H9 (cell line): Measurements from ENCODE around the gene MYO5C. TPM values are rescaled to one million over a fixed set of nuclear protein-coding genes. Genes with fewer than 3 reads are reported as not detected.

Experiments
- DNase-seq: peaks from one replicate; pipeline ENCODE4 v3.0.0-alpha.2; 2017
- H2AFZ ChIP-seq: one replicate; pipeline ENCODE4 v1.6.1; 2013; ENCODE audit warnings: mild to moderate bottlenecking, low read length, control low read depth, moderate library complexity
- H2AK5ac ChIP-seq: 2 replicates; pipeline ENCODE4 v1.6.1; 2013; ENCODE audit warnings: low read length, control low read depth, mixed read lengths; ENCODE audit not compliant: insufficient read length
- H2BK120ac ChIP-seq: one replicate; pipeline ENCODE4 v1.6.1; 2013; ENCODE audit warnings: low read depth, mild to moderate bottlenecking, low read length, control low read depth, inconsistent platforms; ENCODE audit not compliant: poor library complexity, severe bottlenecking
- H2BK12ac ChIP-seq: 2 replicates; pipeline ENCODE4 v1.6.1; 2013; ENCODE audit warnings: low read length, control low read depth, mixed read lengths, low read depth; ENCODE audit not compliant: insufficient read length
- H2BK15ac ChIP-seq: 2 replicates; pipeline ENCODE4 v1.6.1; 2013; ENCODE audit warnings: low read depth, low read length, control low read depth
- H2BK20ac ChIP-seq: one replicate; pipeline ENCODE4 v1.6.1; 2013; ENCODE audit warnings: low read depth, mild to moderate bottlenecking, low read length, control low read depth, inconsistent platforms; ENCODE audit not compliant: poor library complexity, severe bottlenecking
- H2BK5ac ChIP-seq: 2 replicates; pipeline ENCODE4 v1.6.1; 2013; ENCODE audit warnings: low read length, control low read depth, mixed read lengths; ENCODE audit not compliant: insufficient read length
- H3K14ac ChIP-seq: 2 replicates; pipeline ENCODE4 v1.6.1; 2013; ENCODE audit warnings: low read length, control low read depth; ENCODE audit not compliant: insufficient read depth
- H3K18ac ChIP-seq: 2 replicates; pipeline ENCODE4 v1.6.1; 2013; ENCODE audit warnings: low read depth, mild to moderate bottlenecking, mixed read lengths, low read length, control low read depth; ENCODE audit not compliant: insufficient read length
- H3K23ac ChIP-seq: 2 replicates; pipeline ENCODE4 v1.6.1; 2013; ENCODE audit warnings: low read length, control low read depth, mixed read lengths, low read depth; ENCODE audit not compliant: insufficient read length
- H3K23me2 ChIP-seq: 2 replicates; pipeline ENCODE4 v1.6.1; 2013; ENCODE audit warnings: low read depth, mild to moderate bottlenecking, mixed read lengths, low read length, control low read depth; ENCODE audit not compliant: insufficient read length, poor library complexity, severe bottlenecking
- H3K27ac ChIP-seq: 2 replicates; pipeline ENCODE4 v1.5.1; 2013; ENCODE audit warnings: low read length, control low read depth, mixed read lengths, low read depth; ENCODE audit not compliant: insufficient read length
- H3K27me3 ChIP-seq: 2 replicates; pipeline ENCODE4 v1.6.1; 2013; ENCODE audit warnings: low read length, control low read depth, inconsistent platforms; ENCODE audit not compliant: insufficient read depth
- H3K4ac ChIP-seq: 2 replicates; pipeline ENCODE4 v1.6.1; 2013; ENCODE audit warnings: low read depth, mild to moderate bottlenecking, control low read depth, inconsistent platforms, low read length, moderate library complexity
- H3K4me1 ChIP-seq: 2 replicates; pipeline ENCODE4 v1.6.1; 2013; ENCODE audit warnings: low read length, control low read depth, inconsistent platforms; ENCODE audit not compliant: insufficient read depth
- H3K4me2 ChIP-seq: 2 replicates; pipeline ENCODE4 v1.6.1; 2013; ENCODE audit warnings: low read length, control low read depth, mixed read lengths; ENCODE audit not compliant: insufficient read length, insufficient read depth
- H3K56ac ChIP-seq: 2 replicates; pipeline ENCODE4 v1.6.1; 2013; ENCODE audit warnings: low read depth, mild to moderate bottlenecking, mixed read lengths, low read length, control low read depth; ENCODE audit not compliant: insufficient read length
- H3K79me1 ChIP-seq: 2 replicates; pipeline ENCODE4 v1.6.1; 2013; ENCODE audit warnings: low read depth, mild to moderate bottlenecking, moderate library complexity, low read length, control low read depth, inconsistent platforms; ENCODE audit not compliant: insufficient read depth, poor library complexity, severe bottlenecking
- H3K79me2 ChIP-seq: 2 replicates; pipeline ENCODE4 v1.6.1; 2013; ENCODE audit warnings: low read length, control low read depth, inconsistent platforms; ENCODE audit not compliant: insufficient read depth
- H3K9ac ChIP-seq: 2 replicates; pipeline ENCODE4 v1.6.1; 2013; ENCODE audit warnings: low read length, control low read depth, mixed read lengths; ENCODE audit not compliant: insufficient read length; ENCODE audit errors: extremely low read depth
- H3K9me3 ChIP-seq: one replicate; pipeline ENCODE4 v1.6.1; 2013; ENCODE audit warnings: low read depth, low read length, inconsistent platforms; ENCODE audit not compliant: control insufficient read depth
- H3T11ph ChIP-seq: one replicate; pipeline ENCODE4 v1.6.1; 2013; ENCODE audit warnings: mild to moderate bottlenecking, low read length, control low read depth, inconsistent platforms
- H4K20me1 ChIP-seq: one replicate; pipeline ENCODE4 v1.6.1; 2013; ENCODE audit not compliant: control insufficient read depth, insufficient read length, insufficient read depth
- H4K5ac ChIP-seq: 2 replicates; pipeline ENCODE4 v1.6.1; 2013; ENCODE audit warnings: low read depth, mild to moderate bottlenecking, mixed read lengths, low read length, control low read depth; ENCODE audit not compliant: insufficient read length
- H4K8ac ChIP-seq: replicated peaks from 2 replicates; pipeline ENCODE4 v1.6.1; 2013; ENCODE audit warnings: low read length, control low read depth, mixed read lengths, low read depth; ENCODE audit not compliant: insufficient read length
- H4K91ac ChIP-seq: 2 replicates; pipeline ENCODE4 v1.6.1; 2013; ENCODE audit warnings: low read depth, mild to moderate bottlenecking, moderate library complexity, mixed read lengths, low read length, control low read depth; ENCODE audit not compliant: insufficient read length
- H3K27ac Mint-ChIP-seq, 3 experiments: 2 replicates in 2 of 3; 3 replicates in 1 of 3; pipeline ENCODE4 v1.8.0; 2020 to 2021; ENCODE audit warnings: mixed read lengths in 3 of 3, mild to moderate bottlenecking in 1 of 3, moderate library complexity in 1 of 3
- H3K27me3 Mint-ChIP-seq: 2 replicates; pipeline ENCODE4 v1.8.0; 2021; ENCODE audit warnings: low read depth, mild to moderate bottlenecking, moderate library complexity, mixed read lengths
- H3K36me3 Mint-ChIP-seq, 3 experiments: 2 replicates in 2 of 3; 3 replicates in 1 of 3; pipeline ENCODE4 v1.8.0; 2020 to 2021; ENCODE audit warnings: low read depth in 3 of 3, mixed read lengths in 3 of 3; ENCODE audit not compliant: insufficient read depth in 1 of 3
- H3K4me1 Mint-ChIP-seq, 2 experiments: 2 replicates each; pipeline ENCODE4 v1.8.0; 2020; ENCODE audit warnings: mixed read lengths in 2 of 2
- H3K4me3 Mint-ChIP-seq, 2 experiments: 2 replicates in 1 of 2; 3 replicates in 1 of 2; pipeline ENCODE4 v1.8.0; 2020 to 2021; ENCODE audit warnings: mild to moderate bottlenecking in 2 of 2, mixed read lengths in 2 of 2, moderate library complexity in 1 of 2
- H3K9me3 Mint-ChIP-seq, 2 experiments: 2 replicates in 1 of 2; 3 replicates in 1 of 2; pipeline ENCODE4 v1.8.0; 2020; ENCODE audit warnings: mild to moderate bottlenecking in 2 of 2, mixed read lengths in 2 of 2, moderate library complexity in 1 of 2
- WGBS: extraction: QIAGEN DNeasy Blood & Tissue Kit; methylation state at CpG from one replicate; pipeline ENCODE4 v1.1.7; 2013; ENCODE audit warnings: missing lambda C conversion rate, low lambda C conversion rate, mixed read lengths; ENCODE audit not compliant: insufficient read length; ENCODE audit errors: extremely low coverage; 5-methylcytosine and 5-hydroxymethylcytosine counted together
- total RNA-seq: library from RNA; stranded (reverse); gene quantifications from 2 replicates; pipeline ENCODE4 v1.2.1, GENCODE V29; 2021
- TF ChIP-seq, protein P1 (sequence below): fragments of 200-600 bp; sonication (generic); conservative IDR thresholded peaks from 3 replicates; pipeline ENCODE4 v1.8.0; 2021; ENCODE audit warnings: antibody characterized with exemption, mild to moderate bottlenecking

MYO5C gene
- total RNA-seq, 1 experiment from 2014 or later = 22.2 TPM

DNA sequence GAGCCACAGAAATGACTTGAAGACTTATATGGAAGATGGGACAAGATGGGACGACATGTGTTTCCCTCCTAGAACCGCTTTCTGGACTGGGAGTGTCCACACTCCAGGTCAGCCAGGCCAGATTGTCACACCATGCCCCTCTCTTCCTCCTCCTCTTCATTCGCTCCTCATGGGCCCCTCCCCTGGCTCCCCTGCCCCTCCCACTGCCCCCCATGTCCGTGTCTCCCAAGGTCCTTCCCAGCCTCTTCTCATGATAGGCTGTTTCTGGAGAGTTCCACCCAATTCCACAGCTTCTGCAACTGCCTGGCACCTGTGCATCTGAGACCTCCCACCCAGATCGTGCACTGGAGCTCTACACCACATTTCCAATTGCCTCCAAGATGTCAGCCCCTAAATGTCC is 6.6 kb downstream of the MYO5C start:
- H3K9me3 ChIP-seq = no peaks in the 10 kb centered on the region

More for the DNA sequence above, 6.6 kb downstream of the MYO5C start:
- Mint-ChIP-seq H3K36me3 (peaks cover 34 to 50% (median 39%) of the 10 kb centered on the region in 3 experiments), H3K9me3 (peaks cover 13 to 22% of the 10 kb centered on the region in 2 experiments; a peak in 4 of 5 replicates), H3K27me3 (no peaks in the 10 kb centered on the region), H3K4me3 (no peak overlapping the region), H3K27ac (0 out of 7 replicates have a peak overlapping the region, but pooled peaks of 1 of the 3 experiments have one; percentile 93), H3K4me1 (peaks cover 42 to 46% of the 10 kb centered on the region in 2 experiments)
- Histone ChIP-seq H3K4me1 (peaks cover 6% of the 10 kb centered on the region; the same call in 1 of the 2 replicates), H2AFZ (no peak overlapping the region), H4K8ac (no peak overlapping the region), H2BK120ac (no peak overlapping the region), H3K18ac (no peak overlapping the region), H3K79me2 (peaks cover 4% of the 10 kb centered on the region; the same call in 1 of the 2 replicates), H3K27me3 (no peaks in the 10 kb centered on the region), H4K91ac (no peak overlapping the region), H3K14ac (no peak overlapping the region), H3K27ac (no peak overlapping the region), H4K5ac (no peak overlapping the region), H2BK12ac (no peak overlapping the region), H3K56ac (no peak overlapping the region), H3K23me2 (no peaks in the 10 kb centered on the region), H4K20me1 (no peaks in the 10 kb centered on the region), H3K23ac (no peak overlapping the region), H3K4ac (no peak overlapping the region), H3K4me2 (no peak overlapping the region), H2BK20ac (no peak overlapping the region), H3K79me1 (no peaks in the 10 kb centered on the region), H2BK15ac (no peak overlapping the region), H3K9ac (no peak overlapping the region), H2AK5ac (no peak overlapping the region), H2BK5ac (no peak overlapping the region), H3T11ph (no peak overlapping the region)
- no peak for DNase-seq
- no CpG with 5 or more reads among the region's 5 CpGs for WGBS
- TF ChIP-seq, protein P1, sequence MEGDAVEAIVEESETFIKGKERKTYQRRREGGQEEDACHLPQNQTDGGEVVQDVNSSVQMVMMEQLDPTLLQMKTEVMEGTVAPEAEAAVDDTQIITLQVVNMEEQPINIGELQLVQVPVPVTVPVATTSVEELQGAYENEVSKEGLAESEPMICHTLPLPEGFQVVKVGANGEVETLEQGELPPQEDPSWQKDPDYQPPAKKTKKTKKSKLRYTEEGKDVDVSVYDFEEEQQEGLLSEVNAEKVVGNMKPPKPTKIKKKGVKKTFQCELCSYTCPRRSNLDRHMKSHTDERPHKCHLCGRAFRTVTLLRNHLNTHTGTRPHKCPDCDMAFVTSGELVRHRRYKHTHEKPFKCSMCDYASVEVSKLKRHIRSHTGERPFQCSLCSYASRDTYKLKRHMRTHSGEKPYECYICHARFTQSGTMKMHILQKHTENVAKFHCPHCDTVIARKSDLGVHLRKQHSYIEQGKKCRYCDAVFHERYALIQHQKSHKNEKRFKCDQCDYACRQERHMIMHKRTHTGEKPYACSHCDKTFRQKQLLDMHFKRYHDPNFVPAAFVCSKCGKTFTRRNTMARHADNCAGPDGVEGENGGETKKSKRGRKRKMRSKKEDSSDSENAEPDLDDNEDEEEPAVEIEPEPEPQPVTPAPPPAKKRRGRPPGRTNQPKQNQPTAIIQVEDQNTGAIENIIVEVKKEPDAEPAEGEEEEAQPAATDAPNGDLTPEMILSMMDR = no peak
